Epithelial cell of proximal tubule (primary cell): ENCODE results near the gene BTBD6. TPM values are rescaled to one million over a fixed set of nuclear protein-coding genes. Genes with fewer than 3 reads are reported as not detected.

Source experiments
- DNase-seq: peaks from one replicate; pipeline ENCODE4 v3.0.0-alpha.2; 2011; ENCODE audit warnings: low read depth
- H3K4me3 ChIP-seq: 2 replicates; pipeline ENCODE4 v1.5.1; 2011; ENCODE audit warnings: low read depth, mild to moderate bottlenecking, low read length
- CTCF ChIP-seq: conservative IDR thresholded peaks from 2 replicates; pipeline ENCODE4 v1.5.1; 2012; ENCODE audit warnings: low read depth, mild to moderate bottlenecking, low read length
- total RNA-seq: library from RNA; depleted of rRNA; stranded (reverse); fragments of >200 nt; gene quantifications from 2 replicates; pipeline ENCODE4 v1.2.3, GENCODE V29; 2015

BTBD6 gene
- total RNA-seq, 1 donor from 2014 or later: 39.4 TPM

GRCh38 chr14:105215602-105216001 lies 32.7 kb upstream of the BTBD6 start:
- H3K4me3 ChIP-seq: no peak overlapping the region
- no peak for TF ChIP-seq CTCF
- DNase-seq: no peak

- no peak for DNase-seq
- no peak for TF ChIP-seq CTCF
- H3K4me3 ChIP-seq: no peak overlapping the region
These were observed 31.7 kb upstream of the BTBD6 start for GRCh38 chr14:105216490-105217247.

- no peak overlapping the region for H3K4me3 ChIP-seq
- DNase-seq: no peak
- TF ChIP-seq CTCF: no peak
These were observed 30.6 kb upstream of the BTBD6 start for GRCh38 chr14:105217774-105218173.

- H3K4me3 ChIP-seq: no peak overlapping the region
- no peak for DNase-seq
- TF ChIP-seq CTCF: no peak
These were observed 29.7 kb upstream of the BTBD6 start for GRCh38 chr14:105218611-105219010.

GRCh38 chr14:105219043-105219612 lies 29.2 kb upstream of the BTBD6 start:
- H3K4me3 ChIP-seq: no peak overlapping the region
- no peak for DNase-seq
- no peak for TF ChIP-seq CTCF

- no peak for TF ChIP-seq CTCF
- H3K4me3 ChIP-seq: no peak overlapping the region
- no peak for DNase-seq
These were observed 28.6 kb upstream of the BTBD6 start for GRCh38 chr14:105219753-105220152.
